Activated CD4-positive, CD25-positive, alpha-beta regulatory T cell treated with anti-CD3 and anti-CD28 coated beads, Interleukin-2, amount 50 U/mL, for 72 hours (primary cell): ENCODE results near the gene DDRGK1.
"Not testable (repeated sequence)": the region's sequence is repeated elsewhere in the genome, so short reads cannot be mapped to it uniquely, and the experiment has no call there.

Source experiments
- DNase-seq: peaks from one replicate; pipeline ENCODE4 v3.0.0; 2021

DDRGK1 gene

DNA sequence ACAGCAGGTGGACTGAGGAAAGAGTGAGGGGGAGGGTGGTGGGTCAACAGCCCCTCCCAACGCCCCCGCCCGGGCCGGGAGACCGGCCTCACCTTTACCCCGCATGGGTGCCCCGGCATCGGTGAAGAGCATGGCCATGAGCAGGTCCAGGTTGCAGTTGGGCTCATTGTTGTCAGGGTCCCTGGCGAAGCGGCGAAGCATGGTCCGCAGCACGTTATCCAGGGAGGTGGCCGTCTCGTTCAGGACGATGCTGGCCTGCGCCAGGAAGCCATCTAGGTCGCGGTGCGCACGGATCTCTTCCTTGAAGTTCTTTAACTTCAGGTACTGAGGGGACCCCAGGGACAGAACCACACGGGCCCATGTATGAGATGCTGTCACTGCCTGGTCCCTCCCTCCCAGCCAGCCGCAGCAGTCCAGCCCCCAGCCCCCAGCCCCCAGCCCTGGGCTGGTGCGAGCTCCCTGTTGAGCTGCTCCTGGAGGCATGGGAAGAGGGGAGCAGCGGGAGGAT, 29.6 kb upstream of the DDRGK1 start:
- DNase-seq = no peak

DNA sequence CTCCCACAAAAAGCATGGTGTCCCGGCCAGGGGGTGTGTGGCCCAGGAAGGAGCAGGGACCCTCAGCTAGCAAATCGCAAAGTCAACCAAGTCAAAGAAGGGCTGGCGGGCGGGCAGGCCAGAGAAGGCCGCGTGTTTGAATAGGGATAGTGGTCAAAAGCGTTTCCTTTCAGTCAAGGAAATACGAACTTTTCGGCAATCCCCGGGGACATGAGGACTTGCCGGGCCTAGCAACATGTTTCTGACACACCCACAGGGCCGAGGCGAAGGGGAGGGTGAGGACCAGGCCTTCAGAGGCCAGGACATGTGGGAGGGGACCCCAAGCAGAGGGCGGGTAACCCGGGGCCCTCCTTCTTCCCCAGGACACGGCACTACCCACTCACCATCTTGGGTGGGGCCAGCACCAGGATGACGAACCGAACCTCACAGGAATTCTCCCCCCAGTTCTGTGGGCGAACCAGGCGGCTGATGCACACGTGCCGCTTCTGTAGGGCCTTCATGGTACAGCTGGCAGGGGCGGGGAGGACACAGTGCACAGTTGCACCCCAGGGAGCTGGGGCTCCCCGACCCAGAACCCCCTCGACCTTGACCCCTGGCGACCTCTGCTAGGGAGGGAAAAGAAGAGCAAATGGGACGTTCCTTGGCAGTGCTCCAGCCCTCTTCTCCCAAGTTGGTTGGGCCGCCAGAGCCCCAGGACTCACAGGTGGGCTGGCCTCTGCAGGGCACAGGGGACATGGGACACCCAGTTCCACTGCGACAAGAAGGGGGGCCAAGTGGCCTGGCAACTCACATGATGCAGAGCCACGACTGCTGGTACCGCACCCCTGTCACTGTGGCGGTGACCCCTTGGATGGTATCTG, 28.9 kb upstream of the DDRGK1 start:
- no peak for DNase-seq

- DNase-seq = no peak
These were observed 27.6 kb upstream of the DDRGK1 start for GRCh38 chr20:3231889-3232588.

DNA sequence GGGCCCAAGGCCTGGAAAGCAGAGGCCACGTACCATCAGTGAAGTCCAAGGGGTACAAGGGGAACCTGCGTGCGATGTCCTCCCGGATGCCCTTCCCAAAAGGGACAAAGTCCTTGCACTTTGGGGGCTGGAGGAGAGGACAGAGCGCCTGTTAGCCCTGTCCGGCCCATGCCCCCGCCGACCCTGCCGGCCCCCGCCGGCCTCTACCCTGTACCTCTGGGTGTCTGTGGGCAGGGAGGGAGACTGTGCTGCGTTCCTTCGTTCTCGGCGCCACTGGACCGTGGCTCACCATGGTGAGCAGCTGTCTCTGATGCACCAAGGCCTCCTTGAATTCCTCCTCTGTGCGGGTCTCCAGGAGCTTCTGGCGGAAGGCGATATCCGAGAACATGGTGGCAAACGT, 26.6 kb upstream of the DDRGK1 start:
- no peak for DNase-seq

DNA sequence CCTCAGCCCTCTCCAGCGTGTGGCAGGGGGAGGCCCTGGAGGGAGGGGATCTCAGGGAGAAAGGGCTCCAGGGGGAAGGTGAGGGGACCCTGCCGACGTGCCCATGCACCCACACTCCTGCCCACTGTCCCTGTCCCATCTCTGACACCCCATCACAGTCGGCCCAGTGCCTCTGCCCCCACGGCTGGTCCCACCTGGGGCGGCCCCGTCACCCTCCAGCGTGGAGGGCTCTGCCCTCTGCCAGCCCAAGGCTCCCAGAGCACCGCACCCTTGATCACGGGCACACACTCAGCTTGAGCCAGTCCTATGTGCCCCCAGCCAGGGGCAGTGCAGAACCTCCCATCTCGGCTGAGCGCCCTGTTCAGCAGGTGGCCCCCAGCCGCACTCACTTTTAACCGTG, 25.3 kb upstream of the DDRGK1 start:
- no peak for DNase-seq

DNA sequence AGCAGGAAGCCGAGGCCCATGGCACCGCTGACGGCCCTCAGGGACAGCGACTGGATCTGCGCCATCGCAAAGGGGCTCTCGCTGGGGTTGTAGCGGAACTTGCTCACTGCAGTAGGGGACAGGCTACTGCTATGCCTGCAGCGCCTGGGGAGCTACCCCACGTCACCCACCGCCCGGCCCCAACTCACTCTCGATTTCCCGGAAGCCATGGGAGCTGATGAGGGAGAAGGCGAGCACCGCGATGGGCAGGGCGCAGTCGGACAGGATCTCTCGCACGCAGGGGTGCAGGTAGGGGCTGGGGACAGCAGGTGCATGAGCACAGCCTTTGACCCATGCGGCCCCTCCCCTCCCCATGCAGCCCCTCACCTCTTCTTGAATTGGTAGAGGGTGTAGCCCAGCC, 24.7 kb upstream of the DDRGK1 start:
- no peak for DNase-seq

DNA sequence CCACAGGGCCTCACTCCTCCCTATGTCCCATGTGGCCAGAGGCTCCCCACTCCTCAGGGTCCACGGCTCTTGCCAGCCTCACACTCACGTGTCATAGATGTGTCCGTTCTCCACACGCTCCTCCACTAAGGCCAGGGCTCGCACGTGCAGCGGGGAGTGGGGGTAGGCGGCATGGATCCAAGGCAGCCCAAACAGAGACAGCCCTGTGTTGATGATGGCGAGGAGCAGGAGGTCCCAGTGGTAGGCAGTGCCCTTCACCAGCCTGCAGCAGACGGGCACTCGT, 24.2 kb upstream of the DDRGK1 start:
- DNase-seq = no peak

DNA sequence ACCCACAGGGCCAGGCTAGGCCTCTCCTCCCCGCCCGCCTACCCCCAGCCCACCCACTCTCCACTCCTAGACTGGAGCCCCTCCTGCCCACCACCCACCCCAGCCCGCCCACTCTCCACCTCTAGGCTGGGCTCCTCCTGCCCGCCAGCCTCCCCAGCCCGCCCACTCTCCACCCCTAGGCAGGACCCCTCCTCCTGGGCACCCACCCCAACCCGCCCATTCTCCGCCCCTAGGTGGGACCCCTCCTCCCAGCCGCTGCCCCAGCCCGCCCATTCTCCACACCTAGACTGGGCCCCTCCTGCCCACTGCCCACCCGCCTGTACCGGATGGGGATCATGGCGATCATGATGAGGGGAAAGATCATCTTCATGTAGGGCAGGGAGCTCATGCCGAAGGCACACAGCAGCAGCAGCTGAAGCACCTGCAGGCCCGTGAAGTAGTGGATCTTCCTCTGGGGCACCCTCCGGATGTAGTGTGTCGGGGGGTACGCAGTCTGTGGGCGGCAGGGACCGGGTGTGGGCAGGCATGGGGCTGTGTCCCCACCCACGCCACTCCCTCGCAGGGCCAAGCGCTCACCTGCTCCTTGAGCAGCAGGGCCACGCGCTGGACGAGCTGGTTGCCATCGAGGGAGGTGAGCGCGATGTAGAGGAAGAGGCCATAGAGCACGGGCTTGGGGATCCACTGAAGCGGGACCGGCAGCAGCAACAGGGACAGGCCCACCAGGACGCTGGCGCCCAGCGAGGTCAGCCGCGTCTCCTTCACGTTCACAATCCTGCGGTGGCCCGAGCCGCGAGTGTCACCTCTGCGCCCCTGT, 23.7 kb upstream of the DDRGK1 start:
- no peak for DNase-seq

GRCh38 chr20:3227506-3227905, 23.0 kb upstream of the DDRGK1 start:
- no peak for DNase-seq

- DNase-seq = no peak
These were observed 22.4 kb upstream of the DDRGK1 start for GRCh38 chr20:3226864-3227263.

DNA sequence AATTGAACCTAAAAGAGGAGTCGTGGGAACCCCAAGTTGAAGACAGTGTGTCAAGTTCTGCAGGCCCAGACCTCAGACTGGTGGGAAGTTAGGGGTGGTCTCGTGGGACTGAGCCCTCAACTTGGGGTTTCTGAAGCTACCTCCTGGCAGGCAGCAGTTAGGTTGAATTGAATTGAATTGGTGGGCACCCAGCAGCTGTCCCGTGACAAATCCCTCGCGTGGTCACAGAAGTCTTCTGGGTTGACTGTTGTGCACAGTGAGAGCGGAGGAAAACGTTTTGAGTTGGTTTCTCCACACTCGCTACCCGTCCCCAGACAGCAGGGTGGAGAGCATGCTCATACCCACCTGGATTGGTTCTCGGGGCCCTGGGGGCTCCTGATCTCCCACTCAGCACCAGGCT, 21.6 kb upstream of the DDRGK1 start:
- DNase-seq = no peak

GRCh38 chr20:3224681-3225421, 20.4 kb upstream of the DDRGK1 start:
- DNase-seq = no peak

GRCh38 chr20:3223994-3224680, 19.7 kb upstream of the DDRGK1 start:
- DNase-seq = no peak

GRCh38 chr20:3223651-3223993, 19.1 kb upstream of the DDRGK1 start:
- DNase-seq = no peak

DNA sequence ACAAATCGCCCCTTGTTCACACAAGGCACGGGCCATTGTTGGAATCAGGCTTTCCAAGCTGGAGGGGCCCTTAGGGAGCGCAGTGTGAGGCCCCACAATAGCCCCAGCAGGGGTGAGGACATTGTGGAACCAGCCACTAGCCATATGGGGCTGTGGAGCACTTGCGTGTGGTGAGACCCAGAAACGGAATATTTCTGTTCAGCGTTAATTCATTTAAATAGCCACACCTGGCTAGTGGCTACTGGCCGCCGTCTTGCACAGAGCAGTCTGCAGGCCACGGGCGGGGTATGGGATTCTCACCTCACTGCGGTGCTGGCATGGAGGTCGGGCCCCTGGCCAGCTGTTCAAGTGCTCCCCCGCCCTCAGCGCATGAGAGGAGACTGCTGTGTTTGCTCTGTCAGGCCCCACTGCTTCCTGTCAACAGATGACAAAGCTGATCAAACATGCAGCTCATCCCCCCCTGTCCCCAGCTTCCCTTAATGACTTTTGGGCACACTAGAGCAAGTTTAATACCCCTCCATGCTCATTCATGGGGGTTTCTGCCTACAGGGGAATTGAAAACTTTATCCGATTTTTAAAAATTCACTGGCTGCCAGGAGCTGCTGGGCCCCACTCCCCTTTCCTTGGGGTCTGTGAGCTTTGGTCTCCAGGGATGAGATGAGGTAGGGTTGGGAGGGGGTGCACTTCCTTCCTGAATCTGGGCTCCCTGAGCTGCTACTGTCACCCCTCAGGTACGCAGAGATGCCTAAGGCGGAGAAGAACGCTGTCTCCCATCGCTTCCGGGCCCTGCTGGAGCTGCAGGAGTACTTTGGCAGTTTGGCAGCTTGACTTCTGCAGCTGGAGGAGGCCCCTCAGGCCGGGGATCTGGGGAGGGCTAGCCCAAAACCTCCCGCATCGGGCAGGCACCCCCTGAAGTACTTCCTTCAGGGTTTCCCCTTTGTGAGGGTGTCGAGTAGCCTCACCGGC, 18.4 kb upstream of the DDRGK1 start:
- DNase-seq = no peak

GRCh38 chr20:3221398-3222226, 17.1 kb upstream of the DDRGK1 start:
- no peak for DNase-seq

DNA sequence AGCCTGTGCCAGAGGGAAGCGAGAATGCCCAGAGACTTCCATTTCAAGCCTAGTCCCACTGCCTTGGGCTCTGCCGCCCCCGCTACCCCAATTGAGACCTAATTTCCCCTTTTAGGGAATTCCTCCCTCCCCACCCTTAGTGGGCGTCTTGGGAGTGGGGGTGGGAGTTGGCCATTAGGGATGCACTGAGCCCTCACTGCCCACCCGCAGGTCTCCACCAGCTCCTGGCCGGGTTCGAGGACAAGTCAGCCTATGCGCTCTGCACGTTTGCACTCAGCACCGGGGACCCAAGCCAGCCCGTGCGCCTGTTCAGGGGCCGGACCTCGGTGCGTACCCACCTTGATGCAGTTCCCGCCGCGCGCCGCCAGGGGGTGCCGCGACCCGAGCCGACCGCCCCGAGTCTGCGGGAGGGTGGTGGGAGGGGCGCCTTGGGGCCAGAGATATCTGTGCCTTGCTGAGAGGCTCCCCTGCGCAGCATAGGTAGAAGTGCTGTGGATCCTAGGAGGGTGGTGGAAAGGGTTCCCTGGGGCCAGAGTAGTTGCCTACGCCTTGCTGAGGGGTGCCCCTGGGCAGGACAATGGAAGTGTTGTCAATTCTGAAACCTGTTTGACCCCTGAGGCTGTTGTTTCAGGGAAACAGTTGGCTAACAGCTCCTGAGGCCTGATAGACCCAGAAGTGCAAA, 14.0 kb upstream of the DDRGK1 start:
- DNase-seq = peak; percentile 83

- DNase-seq = not testable (repeated sequence)
These were observed 11.0 kb upstream of the DDRGK1 start for GRCh38 chr20:3215359-3215917.

DNA sequence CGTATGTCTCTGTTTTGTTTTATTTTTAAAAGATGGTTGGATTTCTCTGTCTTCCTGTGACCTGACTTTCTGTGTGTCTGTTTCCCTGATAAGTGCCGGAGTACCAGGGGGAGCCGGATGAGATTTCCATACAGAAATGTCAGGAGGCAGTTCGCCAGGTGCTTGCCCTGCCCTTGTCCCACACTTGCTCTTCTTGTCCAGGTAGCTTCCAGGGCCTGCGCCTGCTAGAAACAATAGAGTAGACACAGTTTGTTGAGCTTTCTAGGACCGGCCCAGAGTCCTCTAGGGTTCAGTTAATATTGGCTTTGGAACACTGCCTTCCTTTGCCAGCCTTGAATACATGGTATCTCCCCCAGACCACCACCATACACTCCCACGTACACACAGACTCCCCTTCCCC, 8.7 kb upstream of the DDRGK1 start:
- DNase-seq = no peak
